ENCODE measurements around the gene PPP1R15A. TPM values are rescaled to one million over a fixed set of nuclear protein-coding genes. Genes with fewer than 3 reads are reported as not detected.

The PPP1R15A gene
- total RNA-seq, 2 experiments from 2014 or later, result 23.4 to 31.7 TPM

- no peak overlapping the region for H3K27ac ChIP-seq (ENCODE audit: low read depth, low read length, poor library complexity, severe bottlenecking)
- no peaks in the 10 kb centered on the region for H3K4me1 ChIP-seq (ENCODE audit: insufficient read depth, low read length, poor library complexity, severe bottlenecking)
- no peaks in the 10 kb centered on the region for H3K79me2 ChIP-seq (ENCODE audit: insufficient read depth, low read depth, low read length)
- H3K4me3 ChIP-seq (ENCODE audit: low read depth, low read length, poor library complexity, severe bottlenecking), result no peak overlapping the region
- no peak overlapping the region for H3K4me2 ChIP-seq (ENCODE audit: low read length)
- H3K9me3 ChIP-seq (ENCODE audit: low read length), result no peaks in the 10 kb centered on the region
- CTCF ChIA-PET (ENCODE audit: unreplicated experiment), result no interaction called here
- no peak for DNase-seq (ENCODE audit: low spot score)
- TF ChIP-seq, protein P1, sequence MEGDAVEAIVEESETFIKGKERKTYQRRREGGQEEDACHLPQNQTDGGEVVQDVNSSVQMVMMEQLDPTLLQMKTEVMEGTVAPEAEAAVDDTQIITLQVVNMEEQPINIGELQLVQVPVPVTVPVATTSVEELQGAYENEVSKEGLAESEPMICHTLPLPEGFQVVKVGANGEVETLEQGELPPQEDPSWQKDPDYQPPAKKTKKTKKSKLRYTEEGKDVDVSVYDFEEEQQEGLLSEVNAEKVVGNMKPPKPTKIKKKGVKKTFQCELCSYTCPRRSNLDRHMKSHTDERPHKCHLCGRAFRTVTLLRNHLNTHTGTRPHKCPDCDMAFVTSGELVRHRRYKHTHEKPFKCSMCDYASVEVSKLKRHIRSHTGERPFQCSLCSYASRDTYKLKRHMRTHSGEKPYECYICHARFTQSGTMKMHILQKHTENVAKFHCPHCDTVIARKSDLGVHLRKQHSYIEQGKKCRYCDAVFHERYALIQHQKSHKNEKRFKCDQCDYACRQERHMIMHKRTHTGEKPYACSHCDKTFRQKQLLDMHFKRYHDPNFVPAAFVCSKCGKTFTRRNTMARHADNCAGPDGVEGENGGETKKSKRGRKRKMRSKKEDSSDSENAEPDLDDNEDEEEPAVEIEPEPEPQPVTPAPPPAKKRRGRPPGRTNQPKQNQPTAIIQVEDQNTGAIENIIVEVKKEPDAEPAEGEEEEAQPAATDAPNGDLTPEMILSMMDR (conservative IDR thresholded peaks at IDR 0.05; ENCODE audit: low read length), result no peak
- TF ChIP-seq EZH2phosphoT487 (IDR thresholded peaks at IDR 0.05; ENCODE audit: borderline replicate concordance, low read depth, low read length), result no peak
- intact Hi-C loops (cut with micrococcal nuclease; ENCODE audit: unreplicated experiment), result no loop called here
- no TSS peak for BruUV-seq (replicated peaks)
- no peaks in the 10 kb centered on the region for H4K20me1 ChIP-seq (ENCODE audit: insufficient read depth, low read length)
- POLR2A ChIA-PET, result no interaction called here
- H2AFZ ChIP-seq (ENCODE audit: low read length), result no peak overlapping the region
- no peaks in the 10 kb centered on the region for H3K9me2 ChIP-seq (ENCODE audit: insufficient read depth, low read length)
- no peaks in the 10 kb centered on the region for H3K36me3 ChIP-seq (ENCODE audit: insufficient read depth, low read length)
These were observed 19.9 kb upstream of the PPP1R15A start for GRCh38 chr19:48852292-48852691.

- CTCF ChIA-PET (ENCODE audit: unreplicated experiment), result no interaction called here
- intact Hi-C loops (cut with micrococcal nuclease; ENCODE audit: unreplicated experiment), result no loop called here
- H3K4me1 ChIP-seq (ENCODE audit: insufficient read depth, low read length, poor library complexity, severe bottlenecking), result no peaks in the 10 kb centered on the region
- H3K27ac ChIP-seq (ENCODE audit: low read depth, low read length, poor library complexity, severe bottlenecking), result no peak overlapping the region
- no peak for TF ChIP-seq EZH2phosphoT487 (IDR thresholded peaks at IDR 0.05; ENCODE audit: borderline replicate concordance, low read depth, low read length)
- TF ChIP-seq, protein P1 (conservative IDR thresholded peaks at IDR 0.05; ENCODE audit: low read length), result no peak
- no peaks in the 10 kb centered on the region for H3K9me2 ChIP-seq (ENCODE audit: insufficient read depth, low read length)
- H3K36me3 ChIP-seq (ENCODE audit: insufficient read depth, low read length), result no peaks in the 10 kb centered on the region
- BruUV-seq (replicated peaks), result no TSS peak
- H4K20me1 ChIP-seq (ENCODE audit: insufficient read depth, low read length), result no peaks in the 10 kb centered on the region
- H3K4me2 ChIP-seq (ENCODE audit: low read length), result no peak overlapping the region
- POLR2A ChIA-PET, result no interaction called here
- no peak overlapping the region for H3K4me3 ChIP-seq (ENCODE audit: low read depth, low read length, poor library complexity, severe bottlenecking)
- H3K79me2 ChIP-seq (ENCODE audit: insufficient read depth, low read depth, low read length), result no peaks in the 10 kb centered on the region
- no peak overlapping the region for H2AFZ ChIP-seq (ENCODE audit: low read length)
- no peaks in the 10 kb centered on the region for H3K9me3 ChIP-seq (ENCODE audit: low read length)
- DNase-seq (ENCODE audit: low spot score), result no peak
These were observed 18.7 kb upstream of the PPP1R15A start for GRCh38 chr19:48853483-48853882.

GRCh38 chr19:48854103-48854502, 18.1 kb upstream of the PPP1R15A start:
- Histone ChIP-seq H3K27ac (ENCODE audit: low read depth, low read length, poor library complexity, severe bottlenecking) (no peak overlapping the region), H3K79me2 (ENCODE audit: insufficient read depth, low read depth, low read length) (no peaks in the 10 kb centered on the region), H3K4me3 (ENCODE audit: low read depth, low read length, poor library complexity, severe bottlenecking) (no peak overlapping the region), H3K4me1 (ENCODE audit: insufficient read depth, low read length, poor library complexity, severe bottlenecking) (peaks cover 5% of the 10 kb centered on the region), H3K36me3 (ENCODE audit: insufficient read depth, low read length) (no peaks in the 10 kb centered on the region), H4K20me1 (ENCODE audit: insufficient read depth, low read length) (no peaks in the 10 kb centered on the region), H3K9me3 (ENCODE audit: low read length) (no peaks in the 10 kb centered on the region), H3K4me2 (ENCODE audit: low read length) (no peak overlapping the region), H2AFZ (ENCODE audit: low read length) (no peak overlapping the region), H3K9me2 (ENCODE audit: insufficient read depth, low read length) (no peaks in the 10 kb centered on the region)
- TF ChIP-seq, protein P1 (conservative IDR thresholded peaks at IDR 0.05; ENCODE audit: low read length), result no peak
- TF ChIP-seq EZH2phosphoT487 (IDR thresholded peaks at IDR 0.05; ENCODE audit: borderline replicate concordance, low read depth, low read length), result no peak
- POLR2A ChIA-PET, result no interaction called here
- no TSS peak for BruUV-seq (replicated peaks)
- DNase-seq (ENCODE audit: low spot score), result no peak
- CTCF ChIA-PET (ENCODE audit: unreplicated experiment), result no interaction called here
- intact Hi-C loops (cut with micrococcal nuclease; ENCODE audit: unreplicated experiment), result no loop called here
